GM18858 (cell line): ENCODE data around the gene SLC43A1.

Experiments
- ATAC-seq: cut with Tn5 transposase; IDR thresholded peaks from one replicate; pipeline ENCODE4 v1.9.1; 2021; ENCODE audit not compliant: unreplicated experiment

The SLC43A1 gene

DNA sequence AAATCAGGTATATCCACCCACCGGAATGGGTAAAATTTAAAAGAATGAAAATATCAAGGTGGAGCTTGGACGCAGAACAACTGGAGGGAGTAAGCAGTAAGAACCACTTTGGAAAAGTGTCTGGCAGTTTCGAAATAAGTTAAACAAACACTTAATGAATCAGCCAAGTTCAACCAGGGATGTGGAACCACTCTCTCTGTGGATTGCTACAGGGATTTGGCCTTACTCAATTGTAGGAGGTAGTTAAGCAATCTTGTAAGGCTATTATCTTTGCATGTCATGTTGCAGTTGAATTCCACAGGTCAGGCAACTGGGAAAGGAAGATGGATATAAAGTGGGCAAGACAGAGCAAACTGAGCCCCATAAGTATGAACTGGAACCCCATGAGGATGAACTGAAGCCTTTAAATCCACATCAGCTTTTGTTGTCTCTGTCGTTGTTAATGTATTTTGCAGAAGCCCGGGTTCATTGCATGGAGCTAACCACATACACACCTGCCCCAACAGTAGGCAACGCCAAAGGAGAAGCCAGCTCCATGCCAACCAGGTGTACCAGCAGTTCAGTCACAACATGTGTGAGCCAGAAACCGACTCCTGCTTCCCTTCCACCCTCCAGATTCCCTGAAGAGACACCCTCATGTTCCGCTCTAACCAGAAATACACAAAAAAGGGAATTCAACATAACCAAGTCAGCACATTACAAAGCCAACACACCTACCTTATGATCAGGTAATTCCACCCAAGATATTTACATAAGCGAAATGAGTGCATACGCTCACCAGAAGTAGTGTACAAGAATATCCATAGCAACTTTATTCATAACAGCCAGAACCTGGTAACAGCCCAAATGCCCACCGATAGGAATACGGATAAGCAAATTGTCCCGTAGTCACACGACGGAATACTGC is 80.6 kb downstream of the SLC43A1 start:
- no peak for ATAC-seq
